T-helper 2 cell treated with Interferon-gamma antibody and Interleukin-4, amounts not matched to agents 5 μg/mL and 100 μg/mL, for 36 hours (primary cell): ENCODE measurements around the gene MRPL43.
A peak's percentile ranks its signal among the peaks of the same experiment; 100 is the strongest.

ENCODE experiments used
- DNase-seq: peaks from one replicate; pipeline ENCODE4 v3.0.0; 2021; ENCODE audit warnings: low spot score
- H3K27ac Mint-ChIP-seq: one replicate; pipeline ENCODE4 v1.8.0; 2021; ENCODE audit warnings: mild to moderate bottlenecking, mixed read lengths
- H3K27me3 Mint-ChIP-seq: one replicate; pipeline ENCODE4 v1.8.0; 2021; ENCODE audit warnings: low read depth, mixed read lengths
- H3K36me3 Mint-ChIP-seq: one replicate; pipeline ENCODE4 v1.8.0; 2021; ENCODE audit warnings: low read depth, mixed read lengths
- H3K4me1 Mint-ChIP-seq: one replicate; pipeline ENCODE4 v1.8.0; 2021; ENCODE audit warnings: low read depth, mixed read lengths
- H3K4me3 Mint-ChIP-seq: one replicate; pipeline ENCODE4 v1.8.0; 2022; ENCODE audit warnings: mild to moderate bottlenecking, moderate library complexity, mixed read lengths
- H3K9me3 Mint-ChIP-seq: one replicate; pipeline ENCODE4 v1.8.0; 2021; ENCODE audit warnings: mixed read lengths

MRPL43 gene

DNA sequence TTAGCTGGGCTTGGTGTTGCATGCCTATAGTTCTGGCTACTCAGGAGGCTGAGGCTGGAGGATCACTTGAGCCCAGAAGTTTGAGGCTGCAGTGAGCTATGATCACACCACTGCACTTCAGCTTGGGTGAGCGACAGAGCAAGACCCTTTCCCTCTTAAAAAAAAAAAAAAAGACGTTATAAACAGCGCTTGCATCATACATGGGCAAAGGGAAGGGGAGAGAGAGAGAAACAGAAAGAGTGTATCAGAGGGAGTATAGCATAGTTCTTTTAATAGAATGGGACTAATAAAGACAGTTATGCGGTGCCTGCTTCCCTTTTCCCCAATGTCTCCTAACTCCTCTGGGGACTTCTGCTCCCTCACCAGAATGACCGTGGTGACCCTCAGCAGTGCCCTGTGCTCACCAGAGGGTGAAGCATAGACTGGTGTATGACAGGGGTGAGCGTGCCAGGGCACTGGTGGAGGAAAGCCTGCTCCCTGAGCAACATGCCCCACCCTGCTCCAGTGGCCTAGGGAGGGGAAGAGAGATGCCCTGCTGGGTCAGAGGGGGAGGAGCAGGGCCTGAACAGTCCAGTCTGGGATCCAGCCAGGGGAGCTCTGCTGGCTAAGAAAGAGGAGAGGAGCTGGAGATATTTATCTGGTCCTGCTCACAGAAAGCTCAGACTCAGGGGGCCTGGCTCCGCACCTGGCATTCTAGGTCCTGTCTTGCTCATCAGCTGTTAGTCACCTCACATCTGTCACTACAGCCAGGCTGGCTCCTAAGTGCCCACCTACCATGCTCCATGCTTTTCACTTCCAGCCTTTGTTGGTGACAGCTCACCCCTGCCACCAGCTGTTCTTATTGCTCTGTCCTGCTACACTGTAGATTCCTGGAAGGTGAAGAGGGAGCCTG, 41.4 kb upstream of the MRPL43 start:
- no peak overlapping the region for H3K27ac Mint-ChIP-seq
- no peak for DNase-seq
- H3K27me3 Mint-ChIP-seq: peaks cover 19% of the 10 kb centered on the region
- H3K9me3 Mint-ChIP-seq: no peaks in the 10 kb centered on the region
- no peaks in the 10 kb centered on the region for H3K36me3 Mint-ChIP-seq
- peaks cover 16% of the 10 kb centered on the region for H3K4me1 Mint-ChIP-seq
- no peak overlapping the region for H3K4me3 Mint-ChIP-seq

DNA sequence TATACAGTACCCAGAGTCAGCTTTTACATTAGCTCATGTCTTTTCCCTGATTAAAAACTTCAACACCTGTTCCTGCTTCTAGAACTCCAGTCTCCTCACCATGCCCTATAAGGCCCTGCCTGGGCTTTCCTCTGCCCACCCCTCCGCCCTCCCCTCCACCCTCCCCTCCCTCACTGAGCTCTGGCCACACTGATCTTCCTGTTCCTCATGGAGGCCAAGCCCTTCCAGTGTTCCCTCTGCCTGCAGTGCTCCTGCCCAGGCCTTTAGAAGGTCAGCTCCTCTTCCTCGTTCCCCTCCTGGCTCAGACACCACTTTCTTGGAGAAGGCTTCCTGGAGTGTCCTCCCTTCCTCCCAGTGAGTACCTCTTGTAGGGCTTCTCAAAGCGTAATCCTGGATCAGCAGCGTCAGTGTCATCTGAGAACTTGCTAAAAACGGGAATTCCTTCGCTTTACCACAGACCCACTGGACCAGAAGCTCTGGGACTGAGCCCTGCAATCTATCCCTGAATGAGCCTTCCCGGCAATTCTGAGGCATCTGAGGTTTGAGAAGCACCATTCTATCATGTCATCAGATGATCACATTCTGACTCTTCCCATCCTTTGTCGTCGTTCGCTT, 39.9 kb upstream of the MRPL43 start:
- no peak for DNase-seq
- H3K27ac Mint-ChIP-seq: no peak overlapping the region
- H3K9me3 Mint-ChIP-seq: no peaks in the 10 kb centered on the region
- H3K27me3 Mint-ChIP-seq: peaks cover 19% of the 10 kb centered on the region
- peaks cover 4% of the 10 kb centered on the region for H3K4me1 Mint-ChIP-seq
- no peaks in the 10 kb centered on the region for H3K36me3 Mint-ChIP-seq
- no peak overlapping the region for H3K4me3 Mint-ChIP-seq

GRCh38 chr10:101022967-101023705, 35.8 kb upstream of the MRPL43 start:
- DNase-seq: no peak
- Mint-ChIP-seq H3K4me1 (peaks cover 4% of the 10 kb centered on the region), H3K27me3 (peaks cover 22% of the 10 kb centered on the region), H3K9me3 (no peaks in the 10 kb centered on the region), H3K36me3 (no peaks in the 10 kb centered on the region), H3K4me3 (no peak overlapping the region), H3K27ac (no peak overlapping the region)

- H3K4me1 Mint-ChIP-seq: peaks cover 4% of the 10 kb centered on the region
- no peak overlapping the region for H3K4me3 Mint-ChIP-seq
- peaks cover 24% of the 10 kb centered on the region for H3K27me3 Mint-ChIP-seq
- H3K36me3 Mint-ChIP-seq: no peaks in the 10 kb centered on the region
- no peak for DNase-seq
- H3K9me3 Mint-ChIP-seq: no peaks in the 10 kb centered on the region
- no peak overlapping the region for H3K27ac Mint-ChIP-seq
Measured at GRCh38 chr10:101021692-101022251, 34.5 kb upstream of the MRPL43 start.

- no peak overlapping the region for H3K4me3 Mint-ChIP-seq
- no peak overlapping the region for H3K27ac Mint-ChIP-seq
- H3K4me1 Mint-ChIP-seq: peaks cover 4% of the 10 kb centered on the region
- no peaks in the 10 kb centered on the region for H3K36me3 Mint-ChIP-seq
- DNase-seq: no peak
- H3K9me3 Mint-ChIP-seq: no peaks in the 10 kb centered on the region
- peaks cover 28% of the 10 kb centered on the region for H3K27me3 Mint-ChIP-seq
Measured at GRCh38 chr10:101021239-101021638, 33.9 kb upstream of the MRPL43 start.

DNA sequence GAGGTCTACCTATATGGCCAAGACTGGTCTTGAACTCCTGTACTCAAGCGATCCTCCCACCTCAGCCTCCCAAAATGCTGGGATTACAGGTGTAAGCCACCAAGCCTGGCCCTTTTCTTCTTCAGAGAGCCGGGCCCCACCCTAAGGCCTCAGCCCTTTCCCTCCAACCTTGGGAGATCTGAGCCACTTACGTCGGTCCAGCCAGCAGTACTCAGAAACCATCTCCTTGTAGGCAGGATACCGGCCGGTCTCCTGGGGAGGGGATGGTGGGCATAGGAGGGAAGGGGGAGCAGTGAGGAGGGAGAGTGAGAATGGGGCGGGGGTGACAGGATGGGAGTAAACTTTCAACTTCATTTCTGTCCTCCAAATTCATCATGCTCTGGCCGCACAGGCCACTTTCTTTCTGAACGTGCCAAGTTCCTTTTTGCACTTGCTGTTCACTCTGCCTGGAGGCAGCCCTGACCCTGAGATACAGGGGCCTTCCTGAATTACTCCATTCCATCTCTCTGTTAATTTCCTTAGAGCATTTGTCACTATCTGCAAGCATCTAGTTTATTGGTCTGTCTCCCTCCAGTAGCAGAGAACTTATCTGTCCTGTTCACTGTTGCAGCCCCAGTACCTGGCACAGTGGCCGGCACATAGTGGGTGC, 33.3 kb upstream of the MRPL43 start:
- Mint-ChIP-seq H3K36me3 (no peaks in the 10 kb centered on the region), H3K4me1 (peaks cover 4% of the 10 kb centered on the region), H3K27ac (no peak overlapping the region), H3K4me3 (no peak overlapping the region), H3K9me3 (no peaks in the 10 kb centered on the region), H3K27me3 (peaks cover 30% of the 10 kb centered on the region)
- DNase-seq: no peak

- H3K27ac Mint-ChIP-seq: no peak overlapping the region
- peaks cover 30% of the 10 kb centered on the region for H3K27me3 Mint-ChIP-seq
Measured at GRCh38 chr10:101019440-101019703, 32.1 kb upstream of the MRPL43 start.

GRCh38 chr10:101018600-101019439, 31.5 kb upstream of the MRPL43 start:
- Mint-ChIP-seq H3K9me3 (no peaks in the 10 kb centered on the region), H3K36me3 (no peaks in the 10 kb centered on the region), H3K27me3 (peaks cover 30% of the 10 kb centered on the region), H3K4me1 (peaks cover 9% of the 10 kb centered on the region), H3K4me3 (no peak overlapping the region), H3K27ac (no peak overlapping the region)
- DNase-seq: peak; percentile 81

More at GRCh38 chr10:101019440-101019703, 32.1 kb upstream of the MRPL43 start:
- H3K4me1 Mint-ChIP-seq: peaks cover 6% of the 10 kb centered on the region
- H3K9me3 Mint-ChIP-seq: no peaks in the 10 kb centered on the region
- no peaks in the 10 kb centered on the region for H3K36me3 Mint-ChIP-seq
- DNase-seq: no peak
- H3K4me3 Mint-ChIP-seq: no peak overlapping the region

DNA sequence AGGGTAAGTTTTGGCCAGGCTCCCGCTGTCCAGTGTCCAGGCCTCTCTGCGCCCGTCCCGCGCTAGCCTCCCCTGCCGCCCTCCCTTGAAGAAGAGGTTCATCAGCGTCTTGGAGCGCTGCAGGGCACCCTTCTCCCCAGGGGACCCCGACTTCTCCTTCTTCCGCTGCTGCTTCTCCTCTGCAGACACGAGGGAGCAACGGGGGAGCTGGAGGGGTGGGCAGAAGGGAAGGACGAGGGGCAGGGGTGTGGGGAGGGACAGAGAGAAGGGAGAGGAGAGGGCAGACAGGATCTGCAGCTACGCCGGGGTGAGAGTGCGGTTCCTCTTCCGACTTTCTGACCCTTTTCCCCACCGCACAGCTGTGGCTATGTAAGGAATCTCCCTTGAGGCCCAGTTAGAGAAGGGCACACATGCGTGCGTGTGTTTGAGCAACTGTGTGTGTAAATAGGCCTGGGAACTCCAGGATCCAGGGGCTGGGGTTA, 30.9 kb upstream of the MRPL43 start:
- no peaks in the 10 kb centered on the region for H3K36me3 Mint-ChIP-seq
- no peak overlapping the region for H3K4me3 Mint-ChIP-seq
- DNase-seq: no peak
- no peak overlapping the region for H3K27ac Mint-ChIP-seq
- peaks cover 11% of the 10 kb centered on the region for H3K4me1 Mint-ChIP-seq
- H3K9me3 Mint-ChIP-seq: no peaks in the 10 kb centered on the region
- peaks cover 30% of the 10 kb centered on the region for H3K27me3 Mint-ChIP-seq

- Mint-ChIP-seq H3K4me3 (no peak overlapping the region), H3K27me3 (peaks cover 30% of the 10 kb centered on the region), H3K4me1 (peaks cover 16% of the 10 kb centered on the region), H3K36me3 (no peaks in the 10 kb centered on the region), H3K9me3 (no peaks in the 10 kb centered on the region), H3K27ac (no peak overlapping the region)
- DNase-seq: no peak
Measured at GRCh38 chr10:101016814-101017213, 29.5 kb upstream of the MRPL43 start.

- Mint-ChIP-seq H3K27ac (no peak overlapping the region), H3K27me3 (peaks cover 26% of the 10 kb centered on the region), H3K36me3 (no peaks in the 10 kb centered on the region), H3K4me1 (peaks cover 16% of the 10 kb centered on the region), H3K4me3 (no peak overlapping the region), H3K9me3 (no peaks in the 10 kb centered on the region)
- no peak for DNase-seq
Measured at GRCh38 chr10:101015582-101015973, 28.3 kb upstream of the MRPL43 start.

DNA sequence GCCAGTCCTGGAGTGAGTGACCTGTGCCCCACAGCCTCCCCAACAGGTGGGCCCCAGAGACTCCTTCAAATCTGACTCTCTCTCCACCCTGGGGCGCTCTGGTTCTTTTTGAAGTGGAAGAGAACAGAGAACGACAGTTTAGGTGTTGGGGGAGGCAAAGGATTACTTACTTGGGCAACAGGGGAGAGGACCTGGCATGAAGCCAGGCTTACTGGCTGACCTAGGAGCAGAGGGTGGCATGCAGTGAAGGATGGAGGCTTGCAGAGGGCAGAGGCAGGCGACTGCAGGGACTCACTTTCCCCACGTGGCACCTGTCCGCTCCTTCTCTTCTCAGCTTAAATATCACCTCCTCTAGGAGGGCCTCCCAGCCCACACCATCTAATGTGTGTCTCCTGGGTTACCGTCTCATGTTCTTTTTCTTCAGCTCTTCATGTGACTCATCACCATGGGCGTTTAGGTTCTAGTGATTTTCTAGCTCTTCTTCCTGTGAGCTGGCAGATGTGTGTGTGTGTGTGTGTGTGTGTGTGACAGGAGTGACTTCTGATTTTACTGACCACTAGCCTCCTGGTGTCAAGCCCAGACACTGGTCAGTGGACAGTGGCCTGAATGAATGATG, 27.8 kb upstream of the MRPL43 start:
- H3K4me1 Mint-ChIP-seq: peaks cover 16% of the 10 kb centered on the region
- peak; percentile 17 for DNase-seq
- H3K27ac Mint-ChIP-seq: no peak overlapping the region
- peaks cover 26% of the 10 kb centered on the region for H3K27me3 Mint-ChIP-seq
- no peak overlapping the region for H3K4me3 Mint-ChIP-seq
- no peaks in the 10 kb centered on the region for H3K36me3 Mint-ChIP-seq
- no peaks in the 10 kb centered on the region for H3K9me3 Mint-ChIP-seq
